BE2C (cell line): ENCODE data around the gene NEU1.

Experiments
- DNase-seq: peaks from one replicate; pipeline ENCODE4 v3.0.0-alpha.2; 2020
- H3K27me3 ChIP-seq: fragments of 250-450 bp; sonication (Bioruptor Pico); 2 replicates; pipeline ENCODE4 v1.5.1; 2020; ENCODE audit warnings: mild to moderate bottlenecking
- H3K36me3 ChIP-seq: fragments of 250-450 bp; sonication (Bioruptor Pico); 2 replicates; pipeline ENCODE4 v1.5.1; 2020; ENCODE audit warnings: mild to moderate bottlenecking
- H3K4me1 ChIP-seq: fragments of 250-450 bp; sonication (Bioruptor Pico); 2 replicates; pipeline ENCODE4 v1.5.1; 2020
- H3K4me3 ChIP-seq: 2 replicates; pipeline ENCODE4 v1.5.1; 2011; ENCODE audit warnings: low read depth, low read length
- H3K9me3 ChIP-seq: fragments of 250-450 bp; sonication (Bioruptor Pico); 2 replicates; pipeline ENCODE4 v1.5.1; 2020
- TF ChIP-seq, protein P1 (sequence below): IDR thresholded peaks from 2 replicates; pipeline ENCODE4 v1.5.1; 2012; ENCODE audit warnings: mild to moderate bottlenecking, low read depth, low read length

The NEU1 gene

DNA sequence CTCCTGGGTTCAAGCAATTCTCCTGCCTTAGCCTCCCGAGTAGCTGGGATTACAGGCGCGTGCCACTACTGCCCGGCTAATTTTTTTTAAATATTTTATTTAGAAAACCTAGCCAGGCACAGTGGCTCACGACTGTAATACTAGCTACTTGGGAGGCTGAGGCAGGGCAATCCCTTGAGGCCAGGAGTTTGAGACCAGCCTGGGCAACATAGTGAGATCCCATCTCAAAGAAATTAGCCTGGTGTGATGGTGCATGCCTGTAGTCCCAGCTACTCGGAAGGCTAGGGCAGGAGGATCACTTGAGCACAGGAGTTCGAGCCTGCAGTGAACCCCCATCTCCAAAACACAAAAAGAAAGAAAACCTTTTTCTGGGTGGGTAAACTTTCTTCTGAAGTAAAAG is 13.7 kb upstream of the NEU1 start:
- no peak for DNase-seq
- TF ChIP-seq, protein P1, sequence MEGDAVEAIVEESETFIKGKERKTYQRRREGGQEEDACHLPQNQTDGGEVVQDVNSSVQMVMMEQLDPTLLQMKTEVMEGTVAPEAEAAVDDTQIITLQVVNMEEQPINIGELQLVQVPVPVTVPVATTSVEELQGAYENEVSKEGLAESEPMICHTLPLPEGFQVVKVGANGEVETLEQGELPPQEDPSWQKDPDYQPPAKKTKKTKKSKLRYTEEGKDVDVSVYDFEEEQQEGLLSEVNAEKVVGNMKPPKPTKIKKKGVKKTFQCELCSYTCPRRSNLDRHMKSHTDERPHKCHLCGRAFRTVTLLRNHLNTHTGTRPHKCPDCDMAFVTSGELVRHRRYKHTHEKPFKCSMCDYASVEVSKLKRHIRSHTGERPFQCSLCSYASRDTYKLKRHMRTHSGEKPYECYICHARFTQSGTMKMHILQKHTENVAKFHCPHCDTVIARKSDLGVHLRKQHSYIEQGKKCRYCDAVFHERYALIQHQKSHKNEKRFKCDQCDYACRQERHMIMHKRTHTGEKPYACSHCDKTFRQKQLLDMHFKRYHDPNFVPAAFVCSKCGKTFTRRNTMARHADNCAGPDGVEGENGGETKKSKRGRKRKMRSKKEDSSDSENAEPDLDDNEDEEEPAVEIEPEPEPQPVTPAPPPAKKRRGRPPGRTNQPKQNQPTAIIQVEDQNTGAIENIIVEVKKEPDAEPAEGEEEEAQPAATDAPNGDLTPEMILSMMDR = no peak

DNA sequence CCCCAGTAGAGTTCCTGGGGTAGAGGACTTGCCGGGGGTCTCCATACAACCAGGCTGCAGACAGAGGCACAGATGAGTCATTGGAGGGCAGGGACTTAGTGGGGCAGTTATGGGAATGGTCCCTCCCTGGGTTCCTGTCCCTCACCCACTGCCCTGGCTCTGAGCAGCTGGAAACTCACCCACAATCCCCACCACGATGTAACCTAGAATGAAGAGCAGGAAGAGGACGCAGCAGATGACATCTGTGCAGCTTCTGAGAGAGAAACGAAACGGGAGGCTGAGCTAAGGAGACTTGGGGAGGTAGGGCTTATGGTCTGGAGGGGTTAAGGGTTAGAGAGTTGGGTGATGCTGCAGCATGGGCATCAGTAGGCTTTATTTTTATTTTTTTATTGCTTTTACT is 13.3 kb upstream of the NEU1 start:
- no peak for DNase-seq
- H3K36me3 ChIP-seq = peaks cover 15% of the 10 kb centered on the region
- TF ChIP-seq, protein P1 = no peak

More for the DNA sequence above, 13.7 kb upstream of the NEU1 start:
- no peaks in the 10 kb centered on the region for H3K9me3 ChIP-seq
- no peaks in the 10 kb centered on the region for H3K4me1 ChIP-seq
- no peaks in the 10 kb centered on the region for H3K27me3 ChIP-seq
- no peak overlapping the region for H3K4me3 ChIP-seq
- H3K36me3 ChIP-seq = peaks cover 19% of the 10 kb centered on the region

DNA sequence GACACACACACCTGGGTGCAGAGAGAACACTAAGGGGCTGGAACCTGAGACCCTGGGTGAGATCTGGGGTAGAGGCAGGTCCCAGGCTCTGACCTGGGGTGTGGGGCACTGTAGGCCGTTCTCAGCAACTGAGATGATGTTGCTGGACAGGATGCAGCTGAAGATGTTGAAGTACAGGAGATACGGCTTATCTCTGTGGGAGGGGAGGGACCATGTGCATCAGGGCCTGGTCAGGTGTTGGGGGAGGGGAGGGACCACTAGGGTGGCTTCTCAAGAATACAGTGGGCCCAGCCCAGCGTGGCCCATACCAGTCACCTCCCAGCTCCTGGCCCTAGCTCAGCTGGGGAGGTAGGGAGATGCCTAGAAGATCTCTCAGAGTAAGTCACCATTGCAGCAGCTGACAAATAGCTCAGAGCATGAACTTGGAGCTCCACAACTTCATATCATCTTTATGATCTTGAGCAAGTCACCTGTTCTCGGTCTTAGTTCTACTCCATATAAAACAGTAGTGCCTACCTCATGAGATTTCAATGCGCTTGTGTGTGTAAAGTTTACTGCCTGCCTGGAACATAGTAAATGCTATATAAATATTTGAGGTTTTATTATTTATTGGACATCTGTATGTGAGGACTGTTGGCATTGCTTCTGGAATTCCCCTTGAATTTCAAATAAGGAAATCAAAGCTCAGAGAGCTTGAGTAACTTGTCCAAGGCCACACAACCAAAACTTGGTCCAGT is 12.4 kb upstream of the NEU1 start:
- TF ChIP-seq, protein P1 = no peak
- H3K36me3 ChIP-seq = peaks cover 6% of the 10 kb centered on the region
- no peaks in the 10 kb centered on the region for H3K9me3 ChIP-seq
- no peaks in the 10 kb centered on the region for H3K4me1 ChIP-seq
- no peak for DNase-seq
- no peaks in the 10 kb centered on the region for H3K27me3 ChIP-seq
- no peak overlapping the region for H3K4me3 ChIP-seq

More for the DNA sequence above, 13.3 kb upstream of the NEU1 start:
- no peaks in the 10 kb centered on the region for H3K4me1 ChIP-seq
- no peak overlapping the region for H3K4me3 ChIP-seq
- no peaks in the 10 kb centered on the region for H3K9me3 ChIP-seq
- H3K27me3 ChIP-seq = no peaks in the 10 kb centered on the region

DNA sequence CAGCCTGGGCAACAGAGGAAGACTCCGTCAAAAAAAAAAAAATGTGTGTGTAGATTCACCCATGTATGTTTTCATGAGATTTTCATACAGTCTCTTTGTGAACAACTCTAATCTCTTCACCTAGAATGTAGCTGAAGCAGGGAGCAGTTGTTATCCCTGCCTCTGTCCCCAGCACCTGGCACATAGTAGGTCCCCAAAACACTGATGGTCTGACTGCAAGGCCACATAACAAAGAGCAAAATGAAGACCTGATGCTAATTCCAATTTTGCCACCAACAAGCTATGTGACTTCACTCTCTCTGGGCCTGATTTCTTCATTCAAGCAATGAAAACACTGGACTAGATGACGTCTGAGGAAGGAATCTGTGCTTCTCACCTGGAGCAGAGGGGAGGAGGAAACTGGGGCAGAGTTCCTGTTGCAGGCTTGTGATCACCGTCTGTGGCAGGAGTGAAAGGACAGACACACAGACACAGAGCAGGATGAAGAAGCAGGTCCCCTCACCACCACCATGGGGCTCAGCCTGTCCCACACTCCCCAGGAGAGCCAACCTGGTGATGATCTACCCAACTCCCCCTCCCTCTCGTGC is 11.6 kb upstream of the NEU1 start:
- H3K4me1 ChIP-seq = no peaks in the 10 kb centered on the region
- H3K4me3 ChIP-seq = no peak overlapping the region
- no peaks in the 10 kb centered on the region for H3K27me3 ChIP-seq
- TF ChIP-seq, protein P1 = no peak
- no peak for DNase-seq
- no peaks in the 10 kb centered on the region for H3K9me3 ChIP-seq
- H3K36me3 ChIP-seq = no peaks in the 10 kb centered on the region

DNA sequence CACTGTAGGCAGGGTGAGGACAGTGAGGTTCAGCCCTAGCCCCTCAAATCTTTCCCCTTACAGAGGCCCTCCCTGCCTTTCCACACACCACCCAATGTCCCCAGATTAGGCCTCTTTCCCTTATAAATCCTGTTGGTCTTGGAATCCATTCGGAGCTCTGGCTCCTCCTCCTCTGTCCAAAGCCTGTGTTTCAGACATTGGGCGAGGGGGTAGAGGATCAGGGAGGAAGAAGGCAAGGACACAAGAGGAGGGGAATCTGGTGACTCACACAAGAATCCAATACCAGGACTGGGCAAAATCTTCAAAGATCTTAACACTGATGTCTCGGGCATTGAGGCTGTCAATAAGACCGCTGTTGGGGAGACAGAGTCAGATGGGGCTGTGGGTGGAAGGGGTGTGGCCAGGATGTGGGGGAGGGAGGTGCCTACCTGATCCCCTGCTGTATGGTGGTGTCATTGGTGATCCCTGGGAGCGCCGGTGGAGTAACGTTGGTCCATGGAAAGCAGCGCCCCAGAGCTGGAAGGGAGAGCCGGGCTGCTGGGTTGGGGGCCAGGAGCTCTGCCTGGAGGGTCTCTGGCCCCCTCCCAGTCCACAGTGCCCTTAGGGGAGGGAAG is 8.5 kb upstream of the NEU1 start:
- Histone ChIP-seq H3K9me3 (no peaks in the 10 kb centered on the region), H3K4me1 (no peaks in the 10 kb centered on the region), H3K36me3 (no peaks in the 10 kb centered on the region), H3K27me3 (no peaks in the 10 kb centered on the region), H3K4me3 (no peak overlapping the region)
- TF ChIP-seq, protein P1 = no peak
- no peak for DNase-seq
